H9 (cell line): ENCODE results near the gene C15orf40. TPM values are rescaled to one million over a fixed set of nuclear protein-coding genes. Genes with fewer than 3 reads are reported as not detected.

ENCODE experiments used
- DNase-seq: peaks from one replicate; pipeline ENCODE4 v3.0.0-alpha.2; 2017
- H2AFZ ChIP-seq: one replicate; pipeline ENCODE4 v1.6.1; 2013; ENCODE audit warnings: mild to moderate bottlenecking, low read length, control low read depth, moderate library complexity
- H2AK5ac ChIP-seq: 2 replicates; pipeline ENCODE4 v1.6.1; 2013; ENCODE audit warnings: low read length, control low read depth, mixed read lengths; ENCODE audit not compliant: insufficient read length
- H2BK120ac ChIP-seq: one replicate; pipeline ENCODE4 v1.6.1; 2013; ENCODE audit warnings: low read depth, mild to moderate bottlenecking, low read length, control low read depth, inconsistent platforms; ENCODE audit not compliant: poor library complexity, severe bottlenecking
- H2BK12ac ChIP-seq: 2 replicates; pipeline ENCODE4 v1.6.1; 2013; ENCODE audit warnings: low read length, control low read depth, mixed read lengths, low read depth; ENCODE audit not compliant: insufficient read length
- H2BK15ac ChIP-seq: 2 replicates; pipeline ENCODE4 v1.6.1; 2013; ENCODE audit warnings: low read depth, low read length, control low read depth
- H2BK20ac ChIP-seq: one replicate; pipeline ENCODE4 v1.6.1; 2013; ENCODE audit warnings: low read depth, mild to moderate bottlenecking, low read length, control low read depth, inconsistent platforms; ENCODE audit not compliant: poor library complexity, severe bottlenecking
- H2BK5ac ChIP-seq: 2 replicates; pipeline ENCODE4 v1.6.1; 2013; ENCODE audit warnings: low read length, control low read depth, mixed read lengths; ENCODE audit not compliant: insufficient read length
- H3K14ac ChIP-seq: 2 replicates; pipeline ENCODE4 v1.6.1; 2013; ENCODE audit warnings: low read length, control low read depth; ENCODE audit not compliant: insufficient read depth
- H3K18ac ChIP-seq: 2 replicates; pipeline ENCODE4 v1.6.1; 2013; ENCODE audit warnings: low read depth, mild to moderate bottlenecking, mixed read lengths, low read length, control low read depth; ENCODE audit not compliant: insufficient read length
- H3K23ac ChIP-seq: 2 replicates; pipeline ENCODE4 v1.6.1; 2013; ENCODE audit warnings: low read length, control low read depth, mixed read lengths, low read depth; ENCODE audit not compliant: insufficient read length
- H3K23me2 ChIP-seq: 2 replicates; pipeline ENCODE4 v1.6.1; 2013; ENCODE audit warnings: low read depth, mild to moderate bottlenecking, mixed read lengths, low read length, control low read depth; ENCODE audit not compliant: insufficient read length, poor library complexity, severe bottlenecking
- H3K27ac ChIP-seq: 2 replicates; pipeline ENCODE4 v1.5.1; 2013; ENCODE audit warnings: low read length, control low read depth, mixed read lengths, low read depth; ENCODE audit not compliant: insufficient read length
- H3K27me3 ChIP-seq: 2 replicates; pipeline ENCODE4 v1.6.1; 2013; ENCODE audit warnings: low read length, control low read depth, inconsistent platforms; ENCODE audit not compliant: insufficient read depth
- H3K4ac ChIP-seq: 2 replicates; pipeline ENCODE4 v1.6.1; 2013; ENCODE audit warnings: low read depth, mild to moderate bottlenecking, control low read depth, inconsistent platforms, low read length, moderate library complexity
- H3K4me1 ChIP-seq: 2 replicates; pipeline ENCODE4 v1.6.1; 2013; ENCODE audit warnings: low read length, control low read depth, inconsistent platforms; ENCODE audit not compliant: insufficient read depth
- H3K4me2 ChIP-seq: 2 replicates; pipeline ENCODE4 v1.6.1; 2013; ENCODE audit warnings: low read length, control low read depth, mixed read lengths; ENCODE audit not compliant: insufficient read length, insufficient read depth
- H3K56ac ChIP-seq: 2 replicates; pipeline ENCODE4 v1.6.1; 2013; ENCODE audit warnings: low read depth, mild to moderate bottlenecking, mixed read lengths, low read length, control low read depth; ENCODE audit not compliant: insufficient read length
- H3K79me1 ChIP-seq: 2 replicates; pipeline ENCODE4 v1.6.1; 2013; ENCODE audit warnings: low read depth, mild to moderate bottlenecking, moderate library complexity, low read length, control low read depth, inconsistent platforms; ENCODE audit not compliant: insufficient read depth, poor library complexity, severe bottlenecking
- H3K79me2 ChIP-seq: 2 replicates; pipeline ENCODE4 v1.6.1; 2013; ENCODE audit warnings: low read length, control low read depth, inconsistent platforms; ENCODE audit not compliant: insufficient read depth
- H3K9ac ChIP-seq: 2 replicates; pipeline ENCODE4 v1.6.1; 2013; ENCODE audit warnings: low read length, control low read depth, mixed read lengths; ENCODE audit not compliant: insufficient read length; ENCODE audit errors: extremely low read depth
- H3K9me3 ChIP-seq: one replicate; pipeline ENCODE4 v1.6.1; 2013; ENCODE audit warnings: low read depth, low read length, inconsistent platforms; ENCODE audit not compliant: control insufficient read depth
- H3T11ph ChIP-seq: one replicate; pipeline ENCODE4 v1.6.1; 2013; ENCODE audit warnings: mild to moderate bottlenecking, low read length, control low read depth, inconsistent platforms
- H4K20me1 ChIP-seq: one replicate; pipeline ENCODE4 v1.6.1; 2013; ENCODE audit not compliant: control insufficient read depth, insufficient read length, insufficient read depth
- H4K5ac ChIP-seq: 2 replicates; pipeline ENCODE4 v1.6.1; 2013; ENCODE audit warnings: low read depth, mild to moderate bottlenecking, mixed read lengths, low read length, control low read depth; ENCODE audit not compliant: insufficient read length
- H4K8ac ChIP-seq: replicated peaks from 2 replicates; pipeline ENCODE4 v1.6.1; 2013; ENCODE audit warnings: low read length, control low read depth, mixed read lengths, low read depth; ENCODE audit not compliant: insufficient read length
- H4K91ac ChIP-seq: 2 replicates; pipeline ENCODE4 v1.6.1; 2013; ENCODE audit warnings: low read depth, mild to moderate bottlenecking, moderate library complexity, mixed read lengths, low read length, control low read depth; ENCODE audit not compliant: insufficient read length
- H3K27ac Mint-ChIP-seq, 3 experiments: 2 replicates in 2 of 3; 3 replicates in 1 of 3; pipeline ENCODE4 v1.8.0; 2020 to 2021; ENCODE audit warnings: mixed read lengths in 3 of 3, mild to moderate bottlenecking in 1 of 3, moderate library complexity in 1 of 3
- H3K27me3 Mint-ChIP-seq: 2 replicates; pipeline ENCODE4 v1.8.0; 2021; ENCODE audit warnings: low read depth, mild to moderate bottlenecking, moderate library complexity, mixed read lengths
- H3K36me3 Mint-ChIP-seq, 3 experiments: 2 replicates in 2 of 3; 3 replicates in 1 of 3; pipeline ENCODE4 v1.8.0; 2020 to 2021; ENCODE audit warnings: low read depth in 3 of 3, mixed read lengths in 3 of 3; ENCODE audit not compliant: insufficient read depth in 1 of 3
- H3K4me1 Mint-ChIP-seq, 2 experiments: 2 replicates each; pipeline ENCODE4 v1.8.0; 2020; ENCODE audit warnings: mixed read lengths in 2 of 2
- H3K4me3 Mint-ChIP-seq, 2 experiments: 2 replicates in 1 of 2; 3 replicates in 1 of 2; pipeline ENCODE4 v1.8.0; 2020 to 2021; ENCODE audit warnings: mild to moderate bottlenecking in 2 of 2, mixed read lengths in 2 of 2, moderate library complexity in 1 of 2
- H3K9me3 Mint-ChIP-seq, 2 experiments: 2 replicates in 1 of 2; 3 replicates in 1 of 2; pipeline ENCODE4 v1.8.0; 2020; ENCODE audit warnings: mild to moderate bottlenecking in 2 of 2, mixed read lengths in 2 of 2, moderate library complexity in 1 of 2
- CTCF ChIP-seq: fragments of 200-600 bp; sonication (generic); conservative IDR thresholded peaks from 3 replicates; pipeline ENCODE4 v1.8.0; 2021; ENCODE audit warnings: antibody characterized with exemption, mild to moderate bottlenecking
- WGBS: extraction: QIAGEN DNeasy Blood & Tissue Kit; methylation state at CpG from one replicate; pipeline ENCODE4 v1.1.7; 2013; ENCODE audit warnings: missing lambda C conversion rate, low lambda C conversion rate, mixed read lengths; ENCODE audit not compliant: insufficient read length; ENCODE audit errors: extremely low coverage; 5-methylcytosine and 5-hydroxymethylcytosine counted together
- total RNA-seq: library from RNA; stranded (reverse); gene quantifications from 2 replicates; pipeline ENCODE4 v1.2.1, GENCODE V29; 2021

Gene C15orf40
- total RNA-seq, 1 experiment from 2014 or later = 11.5 TPM

GRCh38 chr15:82995076-82995475 lies 16.4 kb downstream of the C15orf40 start:
- no peak overlapping the region for H4K91ac ChIP-seq
- H3K27ac ChIP-seq = no peak overlapping the region
- no peak overlapping the region for H2BK12ac ChIP-seq
- H2BK15ac ChIP-seq = no peak overlapping the region
- H2BK20ac ChIP-seq = no peak overlapping the region
- H3K27ac Mint-ChIP-seq = no peak overlapping the region
- H3K14ac ChIP-seq = no peak overlapping the region
- H3K9ac ChIP-seq = no peak overlapping the region
- H3K27me3 ChIP-seq = no peaks in the 10 kb centered on the region
- no peak overlapping the region for H3K4ac ChIP-seq
- no peak overlapping the region for H3K4me3 Mint-ChIP-seq
- H3T11ph ChIP-seq = no peak overlapping the region
- TF ChIP-seq CTCF = no peak
- H3K4me2 ChIP-seq = no peak overlapping the region
- peaks cover 0 to 1% of the 10 kb centered on the region in 2 experiments; a peak in 1 of 4 replicates for H3K4me1 Mint-ChIP-seq
- H3K9me3 Mint-ChIP-seq = peaks cover 0 to 5% of the 10 kb centered on the region in 2 experiments; a peak in 2 of 5 replicates
- H3K23ac ChIP-seq = no peak overlapping the region
- H2AFZ ChIP-seq = no peak overlapping the region
- H3K36me3 Mint-ChIP-seq = peaks cover 6 to 15% (median 12%) of the 10 kb centered on the region in 3 experiments; a peak in 6 of 7 replicates
- H3K9me3 ChIP-seq = no peaks in the 10 kb centered on the region
- H4K8ac ChIP-seq = no peak overlapping the region
- no peaks in the 10 kb centered on the region for H3K79me2 ChIP-seq
- H3K27me3 Mint-ChIP-seq = peaks cover 2% of the 10 kb centered on the region; the same call in 1 of the 2 replicates
- H4K5ac ChIP-seq = no peak overlapping the region
- no peak for DNase-seq
- no peaks in the 10 kb centered on the region for H3K4me1 ChIP-seq
- no peaks in the 10 kb centered on the region for H3K23me2 ChIP-seq
- no peak overlapping the region for H2BK120ac ChIP-seq
- H4K20me1 ChIP-seq = no peaks in the 10 kb centered on the region
- H3K79me1 ChIP-seq = no peaks in the 10 kb centered on the region
- H2BK5ac ChIP-seq = no peak overlapping the region
- no peak overlapping the region for H3K18ac ChIP-seq
- H2AK5ac ChIP-seq = no peak overlapping the region
- H3K56ac ChIP-seq = no peak overlapping the region
- WGBS = no CpG with 5 or more reads among the region's 2 CpGs
